Endodermal cell (in vitro differentiated cells): Measurements from ENCODE around the gene MRPL36. TPM values are rescaled to one million over a fixed set of nuclear protein-coding genes. Genes with fewer than 3 reads are reported as not detected.

ENCODE experiments used
- DNase-seq: peaks from one replicate; pipeline ENCODE4 v3.0.0-alpha.2; 2017
- H3K27ac ChIP-seq: 2 replicates; pipeline ENCODE4 v1.5.1; 2013; ENCODE audit warnings: mild to moderate bottlenecking, low read depth, low read length, moderate library complexity
- H3K27me3 ChIP-seq: 2 replicates; pipeline ENCODE4 v1.6.1; 2013; ENCODE audit warnings: mild to moderate bottlenecking, low read length, moderate library complexity; ENCODE audit not compliant: insufficient read depth, control insufficient read depth, poor library complexity, severe bottlenecking
- H3K36me3 ChIP-seq: 2 replicates; pipeline ENCODE4 v1.7.0; 2013; ENCODE audit warnings: mild to moderate bottlenecking, low read length, moderate library complexity; ENCODE audit not compliant: control insufficient read depth, insufficient read depth
- H3K4me1 ChIP-seq: one replicate; pipeline ENCODE4 v1.7.0; 2013; ENCODE audit warnings: low read length; ENCODE audit not compliant: control insufficient read depth, insufficient read depth
- H3K4me3 ChIP-seq: 2 replicates; pipeline ENCODE4 v1.5.1; 2013; ENCODE audit warnings: mild to moderate bottlenecking, low read length, moderate library complexity
- H3K9ac ChIP-seq: 2 replicates; pipeline ENCODE4 v1.6.1; 2013; ENCODE audit warnings: mild to moderate bottlenecking, low read length, moderate library complexity; ENCODE audit not compliant: poor library complexity, severe bottlenecking; ENCODE audit errors: extremely low read depth
- H3K9me3 ChIP-seq: 2 replicates; pipeline ENCODE4 v1.6.1; 2013; ENCODE audit warnings: mild to moderate bottlenecking, low read length, moderate library complexity; ENCODE audit not compliant: control insufficient read depth
- H3K27ac Mint-ChIP-seq: 2 replicates; pipeline ENCODE4 v1.8.0; 2020; ENCODE audit warnings: mixed read lengths
- H3K27me3 Mint-ChIP-seq: 2 replicates; pipeline ENCODE4 v1.8.0; 2021; ENCODE audit warnings: mild to moderate bottlenecking, mixed read lengths; ENCODE audit not compliant: insufficient read depth
- H3K36me3 Mint-ChIP-seq: 2 replicates; pipeline ENCODE4 v1.8.0; 2020; ENCODE audit warnings: low read depth, mixed read lengths
- H3K4me1 Mint-ChIP-seq: 2 replicates; pipeline ENCODE4 v1.8.0; 2020; ENCODE audit warnings: mixed read lengths
- H3K4me3 Mint-ChIP-seq: 2 replicates; pipeline ENCODE4 v1.8.0; 2020; ENCODE audit warnings: mild to moderate bottlenecking, moderate library complexity, mixed read lengths
- H3K9me3 Mint-ChIP-seq: 2 replicates; pipeline ENCODE4 v1.8.0; 2020; ENCODE audit warnings: mild to moderate bottlenecking, mixed read lengths
- CTCF ChIP-seq: fragments of 200-600 bp; sonication (generic); conservative IDR thresholded peaks from 2 replicates; pipeline ENCODE4 v1.5.0; 2021; ENCODE audit warnings: antibody characterized with exemption, mild to moderate bottlenecking
- WGBS, 2 experiments: methylation state at CpG; one replicate each; pipeline versions ENCODE4 v1.1.5 to v1.1.7; 2013; ENCODE audit warnings: missing lambda C conversion rate in 2 of 2, mixed read lengths in 1 of 2; ENCODE audit not compliant: insufficient coverage in 1 of 2, insufficient read length in 1 of 2; 5-methylcytosine and 5-hydroxymethylcytosine counted together
- total RNA-seq, 2 donors: library from RNA; stranded (reverse); fragmentation: NEBNext Ultra II Directional in 1 of 2; extraction: Animal tissue kit (Norgen Biotek cat#: 25700) in 1 of 2; gene quantifications; 2 replicates in 1 of 2; 3 replicates in 1 of 2; pipeline ENCODE4 v1.2.1, GENCODE V29; 2021

Gene MRPL36
- total RNA-seq, 2 donors from 2014 or later, result 44.0 to 49.7 TPM

- Mint-ChIP-seq H3K9me3 (no peaks in the 10 kb centered on the region), H3K4me1 (peaks cover 12% of the 10 kb centered on the region), H3K27me3 (peaks cover 19% of the 10 kb centered on the region), H3K27ac (no peak overlapping the region), H3K4me3 (no peak overlapping the region), H3K36me3 (no peaks in the 10 kb centered on the region)
- Histone ChIP-seq H3K4me3 (no peak overlapping the region), H3K9ac (no peak overlapping the region), H3K9me3 (peaks cover 5% of the 10 kb centered on the region), H3K27ac (no peak overlapping the region), H3K36me3 (no peaks in the 10 kb centered on the region), H3K27me3 (peaks cover 21% of the 10 kb centered on the region), H3K4me1 (peaks cover 8% of the 10 kb centered on the region)
- no peak for TF ChIP-seq CTCF
- WGBS, 2 experiments, result 86 to 88% methylated on average over 15 to 17 of the region's 17 CpGs
- DNase-seq, result no peak
Measured at GRCh38 chr5:1842004-1842819, 42.6 kb upstream of the MRPL36 start.

- no peak overlapping the region for H3K27ac ChIP-seq
- H3K27me3 Mint-ChIP-seq, result peaks cover 13% of the 10 kb centered on the region
- no peak for TF ChIP-seq CTCF
- no peak overlapping the region for H3K27ac Mint-ChIP-seq
- peaks cover 13% of the 10 kb centered on the region for H3K27me3 ChIP-seq
- no peak overlapping the region for H3K4me3 ChIP-seq
- no peaks in the 10 kb centered on the region for H3K36me3 ChIP-seq
- peaks cover 5% of the 10 kb centered on the region for H3K9me3 ChIP-seq
- no peak overlapping the region for H3K9ac ChIP-seq
- H3K4me1 Mint-ChIP-seq, result peaks cover 12% of the 10 kb centered on the region
- 63 to 76% methylated on average over 11 to 31 of the region's 31 CpGs for WGBS, 2 experiments
- no peaks in the 10 kb centered on the region for H3K9me3 Mint-ChIP-seq
- no peak overlapping the region for H3K4me3 Mint-ChIP-seq
- no peaks in the 10 kb centered on the region for H3K36me3 Mint-ChIP-seq
- H3K4me1 ChIP-seq, result peaks cover 8% of the 10 kb centered on the region
- DNase-seq, result peak; percentile 73
Measured at GRCh38 chr5:1840741-1841521, 41.3 kb upstream of the MRPL36 start.

- DNase-seq, result no peak
Measured at GRCh38 chr5:1840071-1840547, 40.5 kb upstream of the MRPL36 start.

More at GRCh38 chr5:1840071-1840547, 40.5 kb upstream of the MRPL36 start:
- Mint-ChIP-seq H3K36me3 (no peaks in the 10 kb centered on the region), H3K9me3 (no peaks in the 10 kb centered on the region), H3K27me3 (peaks cover 13% of the 10 kb centered on the region), H3K4me1 (peaks cover 13% of the 10 kb centered on the region), H3K27ac (no peak overlapping the region), H3K4me3 (no peak overlapping the region)
- peaks cover 3% of the 10 kb centered on the region for H3K9me3 ChIP-seq
- 93 to 97% methylated on average over 15 to 20 of the region's 20 CpGs for WGBS, 2 experiments
- H3K4me3 ChIP-seq, result no peak overlapping the region
- peaks cover 8% of the 10 kb centered on the region for H3K4me1 ChIP-seq
- no peak overlapping the region for H3K27ac ChIP-seq
- no peak for TF ChIP-seq CTCF
- no peaks in the 10 kb centered on the region for H3K36me3 ChIP-seq
- H3K9ac ChIP-seq, result no peak overlapping the region
- H3K27me3 ChIP-seq, result peaks cover 12% of the 10 kb centered on the region
